Esophagus squamous epithelium (tissue), 4 donors: Measurements from ENCODE around the gene RNU6-9.

Experiments used
- CTCF ChIP-seq, 6 experiments: fragments of 450-650 bp in 4 of 6; fragments of 200-600 bp in 2 of 6; sonication (generic) in 2 of 6; IDR thresholded peaks; one replicate each; pipeline ENCODE4 v1.5.1; 2016 to 2019; ENCODE audit warnings: antibody characterized with exemption in 6 of 6, mild to moderate bottlenecking in 4 of 6, moderate library complexity in 4 of 6
- POLR2A ChIP-seq, 4 donors: fragments of 450-650 bp; IDR thresholded peaks; one replicate each; pipeline ENCODE4 v1.6.1; 2017; ENCODE audit warnings: antibody characterized with exemption in 4 of 4, mild to moderate bottlenecking in 4 of 4, moderate library complexity in 3 of 4

- TF ChIP-seq POLR2A (IDR thresholded peaks at IDR 0.05) (no peak), CTCF (IDR thresholded peaks at IDR 0.05) (no peak)
These were observed 20.9 kb upstream of the RNU6-9 start for GRCh38 chr19:872266-872951.
